ENCODE results near the gene CRMP1.

DNA sequence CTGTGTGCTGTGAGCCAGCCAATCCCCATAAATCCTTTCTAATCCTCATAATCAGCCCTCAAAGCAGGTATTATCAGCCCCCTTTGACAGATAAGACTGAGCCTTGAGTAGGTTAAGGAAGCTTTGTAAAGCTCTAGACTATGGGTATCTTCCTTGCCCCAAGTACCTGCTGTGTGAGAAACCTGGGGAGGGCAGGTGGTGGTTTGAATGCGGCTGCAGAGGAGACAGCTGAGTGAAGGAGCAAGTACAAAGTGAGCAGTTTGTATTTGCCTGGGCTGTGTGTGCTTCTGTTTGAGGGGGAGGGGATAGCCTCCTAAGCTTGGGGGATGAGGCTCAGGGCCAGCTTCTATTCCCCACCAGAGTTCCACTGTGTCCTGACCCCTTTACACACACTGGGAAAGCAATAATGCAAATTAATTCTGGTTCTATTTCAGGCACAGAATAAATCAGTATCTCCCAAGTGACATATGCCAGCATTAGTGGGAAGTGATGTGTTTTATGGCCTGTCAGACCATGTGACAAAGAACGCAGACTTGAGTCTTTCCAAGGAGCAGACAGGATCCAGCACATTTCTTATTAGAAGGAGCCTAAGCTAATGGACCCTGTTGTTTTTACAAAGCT, 118.4 kb downstream of the CRMP1 start:
- TF ChIP-seq, protein P1, sequence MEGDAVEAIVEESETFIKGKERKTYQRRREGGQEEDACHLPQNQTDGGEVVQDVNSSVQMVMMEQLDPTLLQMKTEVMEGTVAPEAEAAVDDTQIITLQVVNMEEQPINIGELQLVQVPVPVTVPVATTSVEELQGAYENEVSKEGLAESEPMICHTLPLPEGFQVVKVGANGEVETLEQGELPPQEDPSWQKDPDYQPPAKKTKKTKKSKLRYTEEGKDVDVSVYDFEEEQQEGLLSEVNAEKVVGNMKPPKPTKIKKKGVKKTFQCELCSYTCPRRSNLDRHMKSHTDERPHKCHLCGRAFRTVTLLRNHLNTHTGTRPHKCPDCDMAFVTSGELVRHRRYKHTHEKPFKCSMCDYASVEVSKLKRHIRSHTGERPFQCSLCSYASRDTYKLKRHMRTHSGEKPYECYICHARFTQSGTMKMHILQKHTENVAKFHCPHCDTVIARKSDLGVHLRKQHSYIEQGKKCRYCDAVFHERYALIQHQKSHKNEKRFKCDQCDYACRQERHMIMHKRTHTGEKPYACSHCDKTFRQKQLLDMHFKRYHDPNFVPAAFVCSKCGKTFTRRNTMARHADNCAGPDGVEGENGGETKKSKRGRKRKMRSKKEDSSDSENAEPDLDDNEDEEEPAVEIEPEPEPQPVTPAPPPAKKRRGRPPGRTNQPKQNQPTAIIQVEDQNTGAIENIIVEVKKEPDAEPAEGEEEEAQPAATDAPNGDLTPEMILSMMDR (IDR thresholded peaks at IDR 0.05; ENCODE audit: low read depth, low read length) = no peak
- no peak for TF ChIP-seq POLR2A (IDR thresholded peaks at IDR 0.05; ENCODE audit: extremely low read depth, insufficient read length)
- TF ChIP-seq, protein P2, sequence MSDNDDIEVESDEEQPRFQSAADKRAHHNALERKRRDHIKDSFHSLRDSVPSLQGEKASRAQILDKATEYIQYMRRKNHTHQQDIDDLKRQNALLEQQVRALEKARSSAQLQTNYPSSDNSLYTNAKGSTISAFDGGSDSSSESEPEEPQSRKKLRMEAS (IDR thresholded peaks at IDR 0.05; ENCODE audit: low read depth, low read length) = no peak
